PC-9 (cell line): Measurements from ENCODE around the gene GRAP.

ENCODE experiments used
- EZH2 ChIP-seq: fragments of 200-600 bp; sonication (generic); IDR thresholded peaks from 2 replicates; pipeline ENCODE4 v1.8.0; 2017; ENCODE audit warnings: antibody characterized with exemption, low read depth
- TF ChIP-seq, protein P1 (sequence below): fragments of 200-600 bp; sonication (generic); conservative IDR thresholded peaks from 2 replicates; pipeline ENCODE4 v1.6.1; 2017; ENCODE audit warnings: mixed run types, antibody characterized with exemption, mild to moderate bottlenecking, moderate library complexity

DNA sequence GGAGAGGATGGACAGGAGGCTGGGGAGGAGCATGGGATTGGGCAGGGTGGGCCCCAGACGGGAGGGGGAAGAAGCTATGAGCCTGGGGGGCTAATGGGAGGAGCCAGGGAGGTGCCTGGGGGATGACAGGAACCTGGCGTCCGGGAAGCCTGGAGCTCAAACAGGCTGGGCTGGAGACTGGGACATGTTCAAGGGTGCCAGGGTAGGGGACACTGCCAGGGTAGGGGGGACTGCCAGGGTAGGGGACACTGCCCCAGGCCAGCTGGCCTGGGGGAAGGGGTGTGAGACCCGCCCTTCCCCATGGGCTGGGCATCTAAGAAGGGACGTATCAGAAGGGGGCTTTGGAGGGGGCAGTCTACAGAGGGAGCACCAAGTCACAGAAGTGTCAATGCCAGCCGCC, 35.2 kb downstream of the GRAP start:
- TF ChIP-seq, protein P1, sequence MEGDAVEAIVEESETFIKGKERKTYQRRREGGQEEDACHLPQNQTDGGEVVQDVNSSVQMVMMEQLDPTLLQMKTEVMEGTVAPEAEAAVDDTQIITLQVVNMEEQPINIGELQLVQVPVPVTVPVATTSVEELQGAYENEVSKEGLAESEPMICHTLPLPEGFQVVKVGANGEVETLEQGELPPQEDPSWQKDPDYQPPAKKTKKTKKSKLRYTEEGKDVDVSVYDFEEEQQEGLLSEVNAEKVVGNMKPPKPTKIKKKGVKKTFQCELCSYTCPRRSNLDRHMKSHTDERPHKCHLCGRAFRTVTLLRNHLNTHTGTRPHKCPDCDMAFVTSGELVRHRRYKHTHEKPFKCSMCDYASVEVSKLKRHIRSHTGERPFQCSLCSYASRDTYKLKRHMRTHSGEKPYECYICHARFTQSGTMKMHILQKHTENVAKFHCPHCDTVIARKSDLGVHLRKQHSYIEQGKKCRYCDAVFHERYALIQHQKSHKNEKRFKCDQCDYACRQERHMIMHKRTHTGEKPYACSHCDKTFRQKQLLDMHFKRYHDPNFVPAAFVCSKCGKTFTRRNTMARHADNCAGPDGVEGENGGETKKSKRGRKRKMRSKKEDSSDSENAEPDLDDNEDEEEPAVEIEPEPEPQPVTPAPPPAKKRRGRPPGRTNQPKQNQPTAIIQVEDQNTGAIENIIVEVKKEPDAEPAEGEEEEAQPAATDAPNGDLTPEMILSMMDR: no peak
- TF ChIP-seq EZH2: no peak
